Uterus (tissue), 4 donors: Measurements from ENCODE around the gene CDC42SE1. TPM values are rescaled to one million over a fixed set of nuclear protein-coding genes. Genes with fewer than 3 reads are reported as not detected.

Source experiments
- DNase-seq, 2 donors: peaks; one replicate each; pipeline ENCODE4 v3.0.0-alpha.2; 2019 to 2020
- H3K27ac ChIP-seq, 2 donors: fragments of 200-600 bp; sonication (generic); 1 replicate in 1 of 2; 2 replicates in 1 of 2; pipeline ENCODE4 v1.5.1; 2016 to 2018
- H3K27me3 ChIP-seq, 2 donors: fragments of 200-600 bp; sonication (generic); one replicate each; pipeline ENCODE4 v1.5.1; 2018 to 2019; ENCODE audit warnings: control low read depth in 1 of 2
- H3K36me3 ChIP-seq, 2 donors: fragments of 200-600 bp; sonication (generic); one replicate each; pipeline ENCODE4 v1.5.1; 2019; ENCODE audit warnings: control low read depth in 1 of 2
- H3K4me1 ChIP-seq, 2 donors: fragments of 200-600 bp; sonication (generic); one replicate each; pipeline ENCODE4 v1.5.1; 2018 to 2019; ENCODE audit warnings: control low read depth in 1 of 2
- H3K4me3 ChIP-seq, 2 donors: fragments of 200-600 bp; sonication (generic); 1 replicate in 1 of 2; 2 replicates in 1 of 2; pipeline ENCODE4 v1.5.1; 2018 to 2019; ENCODE audit warnings: mild to moderate bottlenecking in 1 of 2
- H3K9me3 ChIP-seq, 2 donors: fragments of 200-600 bp; sonication (generic); one replicate each; pipeline ENCODE4 v1.5.1; 2019; ENCODE audit warnings: control low read depth in 1 of 2
- CTCF ChIP-seq, 4 experiments: fragments of 200-600 bp in 2 of 4; fragments of 450-650 bp in 2 of 4; sonication (generic) in 2 of 4; IDR thresholded peaks; one replicate each; pipeline ENCODE4 v1.5.1; 2016 to 2019; ENCODE audit warnings: antibody characterized with exemption in 4 of 4, mild to moderate bottlenecking in 2 of 4, moderate library complexity in 1 of 4
- POLR2A ChIP-seq, 2 donors: fragments of 450-650 bp; IDR thresholded peaks; one replicate each; pipeline ENCODE4 v1.6.1; 2016; ENCODE audit warnings: antibody characterized with exemption in 2 of 2, mild to moderate bottlenecking in 1 of 2, moderate library complexity in 1 of 2
- intact Hi-C: fragments of 100-400 bp; cut with DNase I; formaldehyde crosslinking; loops from one replicate; pipeline ENCODE4 v1.15.1; 2023; ENCODE audit warnings: low total_unique reads
- total RNA-seq, 4 donors: library from RNA; depleted of rRNA in 3 of 4; stranded (reverse); fragments of >200 nt in 3 of 4; gene quantifications; one replicate each; pipeline versions ENCODE4 v1.1.0 to v1.2.4, GENCODE V29; 2014 to 2023
- donor health status: DM: yes; HTN: yes; CAD: no.

CDC42SE1 gene
- total RNA-seq, 4 donors from 2014 or later = 21.5 to 80.8 (median 39.4) TPM

- no peaks in the 10 kb centered on the region for H3K36me3 ChIP-seq
- H3K9me3 ChIP-seq = no peaks in the 10 kb centered on the region
- intact Hi-C loops = no loop called here
- no peak overlapping the region for H3K4me3 ChIP-seq
- TF ChIP-seq CTCF (IDR thresholded peaks at IDR 0.05) (no peak), POLR2A (IDR thresholded peaks at IDR 0.05) (no peak)
- H3K4me1 ChIP-seq = no peaks in the 10 kb centered on the region
- no peak for DNase-seq
- no peaks in the 10 kb centered on the region for H3K27me3 ChIP-seq
- H3K27ac ChIP-seq = no peak overlapping the region
Observed at GRCh38 chr1:151011154-151011850, 48.1 kb downstream of the CDC42SE1 start.

GRCh38 chr1:151010346-151010726, 49.1 kb downstream of the CDC42SE1 start:
- no peaks in the 10 kb centered on the region for H3K9me3 ChIP-seq
- H3K27me3 ChIP-seq = no peaks in the 10 kb centered on the region
- intact Hi-C loops = no loop called here
- no peak overlapping the region for H3K27ac ChIP-seq
- no peak for TF ChIP-seq CTCF (IDR thresholded peaks at IDR 0.05)
- TF ChIP-seq POLR2A (IDR thresholded peaks at IDR 0.05) = no peak
- H3K36me3 ChIP-seq = no peaks in the 10 kb centered on the region
- no peaks in the 10 kb centered on the region for H3K4me1 ChIP-seq
- DNase-seq = no peak
- no peak overlapping the region for H3K4me3 ChIP-seq

GRCh38 chr1:151009674-151010345, 49.6 kb downstream of the CDC42SE1 start:
- no peaks in the 10 kb centered on the region for H3K4me1 ChIP-seq
- H3K4me3 ChIP-seq = peak overlapping the region in 1 of 2 donors; percentile 74
- no peaks in the 10 kb centered on the region for H3K27me3 ChIP-seq
- TF ChIP-seq CTCF (IDR thresholded peaks at IDR 0.05) = no peak
- no peak for TF ChIP-seq POLR2A (IDR thresholded peaks at IDR 0.05)
- intact Hi-C loops = no loop called here
- H3K36me3 ChIP-seq = no peaks in the 10 kb centered on the region
- H3K9me3 ChIP-seq = no peaks in the 10 kb centered on the region
- DNase-seq = no peak
- H3K27ac ChIP-seq = peak overlapping the region in 1 of 2 donors; percentile 93

GRCh38 chr1:151009206-151009587, 50.2 kb downstream of the CDC42SE1 start:
- Histone ChIP-seq H3K27me3 (no peaks in the 10 kb centered on the region), H3K9me3 (no peaks in the 10 kb centered on the region), H3K4me1 (no peaks in the 10 kb centered on the region), H3K36me3 (no peaks in the 10 kb centered on the region), H3K4me3 (peak overlapping the region; percentile 74 to 84), H3K27ac (peak overlapping the region; percentile 90 to 93)
- DNase-seq = no peak
- intact Hi-C loops = no loop called here
- TF ChIP-seq POLR2A (IDR thresholded peaks at IDR 0.05) (no peak), CTCF (IDR thresholded peaks at IDR 0.05) (no peak)
